Hindlimb muscle (tissue), 1 donor: ENCODE results near the gene ADAMTS16. TPM values are rescaled to one million over a fixed set of nuclear protein-coding genes. Genes with fewer than 3 reads are reported as not detected.
A peak's percentile ranks its signal among the peaks of the same experiment; 100 is the strongest.

ENCODE experiments used
- DNase-seq: peaks from one replicate; pipeline ENCODE4 v3.0.0-alpha.2; 2013
- polyA plus RNA-seq: library from polyadenylated mRNA; unstranded; fragments of 120-200 nt; gene quantifications from one replicate; pipeline ENCODE4 v1.2.1, GENCODE V29; 2013; ENCODE audit not compliant: insufficient read length

The ADAMTS16 gene
- polyA plus RNA-seq, 1 donor, result 7.4 TPM

- DNase-seq, result no peak
These were observed 175.2 kb downstream of the ADAMTS16 start for GRCh38 chr5:5315068-5315980.

- no peak for DNase-seq
These were observed 176.2 kb downstream of the ADAMTS16 start for GRCh38 chr5:5316334-5316733.

GRCh38 chr5:5317976-5318375, 177.8 kb downstream of the ADAMTS16 start:
- no peak for DNase-seq

GRCh38 chr5:5318426-5319190, 178.5 kb downstream of the ADAMTS16 start:
- no peak for DNase-seq

GRCh38 chr5:5320062-5320805, 180.1 kb downstream of the ADAMTS16 start:
- DNase-seq, result no peak

GRCh38 chr5:5321137-5321536, 181.0 kb downstream of the ADAMTS16 start:
- no peak for DNase-seq

- no peak for DNase-seq
These were observed 183.4 kb downstream of the ADAMTS16 start for GRCh38 chr5:5323551-5323950.

- DNase-seq, result no peak
These were observed 186.1 kb downstream of the ADAMTS16 start for GRCh38 chr5:5326115-5326758.

- no peak for DNase-seq
These were observed 187.0 kb downstream of the ADAMTS16 start for GRCh38 chr5:5327126-5327525.

GRCh38 chr5:5330728-5331452, 190.8 kb downstream of the ADAMTS16 start:
- DNase-seq, result no peak

GRCh38 chr5:5331848-5332247, 191.7 kb downstream of the ADAMTS16 start:
- no peak for DNase-seq

GRCh38 chr5:5332287-5332686, 192.2 kb downstream of the ADAMTS16 start:
- DNase-seq, result no peak

GRCh38 chr5:5335107-5335506, 195.0 kb downstream of the ADAMTS16 start:
- no peak for DNase-seq

GRCh38 chr5:5335700-5336264, 195.7 kb downstream of the ADAMTS16 start:
- no peak for DNase-seq

- no peak for DNase-seq
These were observed 199.1 kb downstream of the ADAMTS16 start for GRCh38 chr5:5339257-5339656.

- DNase-seq, result peak; percentile 53
These were observed 200.1 kb downstream of the ADAMTS16 start for GRCh38 chr5:5340206-5340729.

GRCh38 chr5:5341531-5342292, 201.6 kb downstream of the ADAMTS16 start:
- no peak for DNase-seq

- no peak for DNase-seq
These were observed 202.7 kb downstream of the ADAMTS16 start for GRCh38 chr5:5342784-5343183.

- no peak for DNase-seq
These were observed 203.4 kb downstream of the ADAMTS16 start for GRCh38 chr5:5343568-5343967.

GRCh38 chr5:5344051-5344571, 204.0 kb downstream of the ADAMTS16 start:
- DNase-seq, result no peak
